NB4 (cell line): ENCODE measurements around the gene ACOT2.

Experiments used
- DNase-seq: peaks from one replicate; pipeline ENCODE4 v3.0.0; 2010; ENCODE audit warnings: low read depth
- H3K4me3 ChIP-seq: one replicate; pipeline ENCODE4 v1.5.1; 2011; ENCODE audit warnings: mild to moderate bottlenecking, low read depth, low read length, moderate library complexity
- MYC ChIP-seq: IDR thresholded peaks from 2 replicates; pipeline ENCODE4 v1.6.1; 2011; ENCODE audit warnings: low read depth, low read length
- POLR2A ChIP-seq: IDR thresholded peaks from 2 replicates; pipeline ENCODE4 v1.6.1; 2011; ENCODE audit warnings: mild to moderate bottlenecking; ENCODE audit not compliant: insufficient read length; ENCODE audit errors: extremely low read depth
- TF ChIP-seq, protein P1 (sequence below): IDR thresholded peaks from 2 replicates; pipeline ENCODE4 v1.6.1; 2011; ENCODE audit warnings: low read depth, low read length
- TF ChIP-seq, protein P2 (sequence below): IDR thresholded peaks from one replicate; pipeline ENCODE4 v1.5.1; 2012; ENCODE audit warnings: low read depth, low read length

Gene ACOT2

GRCh38 chr14:73602994-73603393, 34.0 kb downstream of the ACOT2 start:
- no peak for DNase-seq
- H3K4me3 ChIP-seq, result no peak overlapping the region
- TF ChIP-seq, protein P1, sequence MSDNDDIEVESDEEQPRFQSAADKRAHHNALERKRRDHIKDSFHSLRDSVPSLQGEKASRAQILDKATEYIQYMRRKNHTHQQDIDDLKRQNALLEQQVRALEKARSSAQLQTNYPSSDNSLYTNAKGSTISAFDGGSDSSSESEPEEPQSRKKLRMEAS, result no peak
- TF ChIP-seq, protein P2, sequence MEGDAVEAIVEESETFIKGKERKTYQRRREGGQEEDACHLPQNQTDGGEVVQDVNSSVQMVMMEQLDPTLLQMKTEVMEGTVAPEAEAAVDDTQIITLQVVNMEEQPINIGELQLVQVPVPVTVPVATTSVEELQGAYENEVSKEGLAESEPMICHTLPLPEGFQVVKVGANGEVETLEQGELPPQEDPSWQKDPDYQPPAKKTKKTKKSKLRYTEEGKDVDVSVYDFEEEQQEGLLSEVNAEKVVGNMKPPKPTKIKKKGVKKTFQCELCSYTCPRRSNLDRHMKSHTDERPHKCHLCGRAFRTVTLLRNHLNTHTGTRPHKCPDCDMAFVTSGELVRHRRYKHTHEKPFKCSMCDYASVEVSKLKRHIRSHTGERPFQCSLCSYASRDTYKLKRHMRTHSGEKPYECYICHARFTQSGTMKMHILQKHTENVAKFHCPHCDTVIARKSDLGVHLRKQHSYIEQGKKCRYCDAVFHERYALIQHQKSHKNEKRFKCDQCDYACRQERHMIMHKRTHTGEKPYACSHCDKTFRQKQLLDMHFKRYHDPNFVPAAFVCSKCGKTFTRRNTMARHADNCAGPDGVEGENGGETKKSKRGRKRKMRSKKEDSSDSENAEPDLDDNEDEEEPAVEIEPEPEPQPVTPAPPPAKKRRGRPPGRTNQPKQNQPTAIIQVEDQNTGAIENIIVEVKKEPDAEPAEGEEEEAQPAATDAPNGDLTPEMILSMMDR, result no peak
- TF ChIP-seq MYC, result no peak
- TF ChIP-seq POLR2A, result no peak

DNA sequence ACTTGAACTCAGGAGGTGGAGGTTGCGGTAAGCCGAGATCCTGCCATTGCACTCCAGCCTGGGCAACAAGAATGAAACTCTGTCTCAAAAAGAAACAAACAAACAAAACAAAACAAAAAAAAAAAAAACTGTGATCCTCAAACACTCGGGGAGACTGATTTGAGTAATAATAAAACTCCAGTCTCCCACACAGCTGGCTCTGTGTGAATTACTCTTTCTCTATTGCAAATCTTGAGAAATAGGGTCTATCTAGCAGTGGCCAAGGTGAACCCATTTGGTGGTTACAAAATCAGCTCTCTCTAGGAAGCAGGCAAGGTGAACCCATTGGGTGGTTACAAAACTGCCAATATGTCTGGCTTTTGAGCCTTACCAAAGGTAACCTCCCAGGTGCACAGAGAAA, 37.3 kb downstream of the ACOT2 start:
- H3K4me3 ChIP-seq, result no peak overlapping the region
- TF ChIP-seq POLR2A (no peak), MYC (no peak)
- TF ChIP-seq, protein P2, result no peak
- TF ChIP-seq, protein P1, result no peak

DNA sequence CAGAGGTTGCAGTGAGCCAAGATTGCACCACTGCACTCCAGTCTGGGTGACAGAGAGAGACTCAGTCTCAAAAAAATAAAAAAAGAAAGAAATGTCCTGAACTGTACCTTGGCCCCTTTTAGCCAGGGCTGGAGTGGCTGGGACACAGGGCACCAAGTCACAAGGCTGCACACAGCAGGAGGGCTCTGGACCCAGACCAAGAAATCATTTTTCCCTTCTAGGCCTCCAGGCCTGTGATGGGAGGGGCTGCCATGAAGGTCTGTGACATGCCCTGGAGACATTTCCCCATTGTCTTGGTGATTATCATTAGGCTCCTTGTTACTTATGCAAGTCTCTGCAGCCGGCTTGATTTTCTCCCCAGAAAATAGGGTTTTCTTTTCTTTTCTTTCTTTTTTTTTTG, 38.2 kb downstream of the ACOT2 start:
- no peak overlapping the region for H3K4me3 ChIP-seq
- no peak for DNase-seq
- no peak for TF ChIP-seq POLR2A
- TF ChIP-seq, protein P1, result no peak
- TF ChIP-seq, protein P2, result no peak
- TF ChIP-seq MYC, result no peak

More for the DNA sequence above, 37.3 kb downstream of the ACOT2 start:
- no peak for DNase-seq

DNA sequence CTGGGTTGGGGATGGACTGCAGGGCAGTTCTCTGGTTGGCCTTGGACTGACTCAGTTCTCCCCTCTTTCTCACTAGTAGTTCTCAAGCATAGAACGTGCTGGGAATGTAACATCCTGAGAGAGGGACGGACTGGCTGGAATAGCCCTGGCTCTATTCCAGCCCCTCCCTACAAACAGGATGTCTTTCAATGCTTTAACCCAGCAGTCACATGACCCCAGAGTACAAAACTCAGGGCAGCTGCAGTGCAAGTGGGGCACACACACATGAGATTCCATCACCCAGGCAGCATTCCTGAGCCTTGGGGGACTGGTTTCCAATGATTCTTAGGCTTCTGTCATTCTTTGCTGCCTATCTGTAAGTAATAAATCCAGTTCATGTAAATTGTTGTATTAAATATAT, 41.7 kb downstream of the ACOT2 start:
- TF ChIP-seq, protein P1, result no peak
- TF ChIP-seq, protein P2, result no peak
- TF ChIP-seq MYC (no peak), POLR2A (no peak)
- no peak for DNase-seq
- no peak overlapping the region for H3K4me3 ChIP-seq

DNA sequence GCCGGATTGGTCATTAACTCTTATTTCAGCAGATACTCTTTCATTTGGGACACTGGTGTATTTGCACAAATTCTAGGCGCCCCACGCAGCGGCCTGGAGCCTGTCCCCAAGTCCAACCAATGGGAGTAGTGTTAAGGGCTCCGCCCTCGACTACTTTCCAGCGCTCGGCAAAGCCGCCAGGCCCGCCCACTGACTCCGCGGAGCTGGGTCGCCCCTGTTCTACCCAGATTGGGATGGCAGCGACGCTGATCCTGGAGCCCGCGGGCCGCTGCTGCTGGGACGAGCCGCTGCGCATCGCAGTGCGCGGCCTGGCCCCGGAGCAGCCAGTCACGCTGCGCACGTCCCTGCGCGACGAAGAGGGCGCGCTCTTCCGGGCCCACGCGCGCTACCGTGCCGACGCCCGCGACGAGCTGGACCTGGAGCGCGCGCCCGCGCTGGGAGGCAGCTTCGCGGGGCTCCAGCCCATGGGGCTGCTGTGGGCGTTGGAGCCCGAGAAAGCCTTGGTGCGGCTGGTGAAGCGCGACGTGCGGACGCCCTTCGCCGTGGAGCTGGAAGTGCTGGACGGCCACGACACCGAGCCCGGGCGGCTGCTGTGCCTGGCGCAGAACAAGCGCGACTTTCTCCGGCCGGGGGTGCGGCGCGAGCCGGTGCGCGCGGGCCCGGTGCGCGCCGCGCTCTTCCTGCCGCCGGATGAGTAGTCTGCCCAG, 43.5 kb downstream of the ACOT2 start, which contains the start of gene ACOT6:
TSS of gene ACOT6 (plus strand) at position 179 of the 707 bp plus-strand sequence. CDS start at position 234, 55 bp downstream.
- TF ChIP-seq MYC (no peak), POLR2A (no peak)
- TF ChIP-seq, protein P1, result no peak
- TF ChIP-seq, protein P2, result no peak
- H3K4me3 ChIP-seq, result peak within 1 kb of the TSS; percentile 47

GRCh38 chr14:73613046-73613383, 44.0 kb downstream of the ACOT2 start:
- DNase-seq, result peak; percentile 25
- TF ChIP-seq MYC (no peak), POLR2A (no peak)
- TF ChIP-seq, protein P2, result no peak
- peak overlapping the region; percentile 47 for H3K4me3 ChIP-seq

More for the DNA sequence above, 43.5 kb downstream of the ACOT2 start, which contains the start of gene ACOT6:
- peak; percentile 62 for DNase-seq
